ENCODE data around the gene IL17RB.

IL17RB gene

GRCh38 chr3:53803816-53804695, 42.3 kb upstream of the IL17RB start:
- no peaks in the 10 kb centered on the region for H4K20me1 ChIP-seq
- H3K4me1 ChIP-seq: peaks cover 0 to 8% (median 0%) of the 10 kb centered on the region in 10 experiments; a peak in 1 of 20 replicates
- no peaks in the 10 kb centered on the region for H3K9me3 ChIP-seq (replicated peaks in 1 of 11)
- no peaks in the 10 kb centered on the region for H3K36me3 ChIP-seq
- H3K4me3 ChIP-seq: no peak overlapping the region
- no peak overlapping the region for H3K4me2 ChIP-seq
- no peak for TF ChIP-seq Cebpa-rat (IDR thresholded peaks at IDR 0.05)
- H3K27ac ChIP-seq: no peak overlapping the region
- H3K9ac ChIP-seq: no peak overlapping the region
- no peaks in the 10 kb centered on the region for H3K27me3 ChIP-seq

DNA sequence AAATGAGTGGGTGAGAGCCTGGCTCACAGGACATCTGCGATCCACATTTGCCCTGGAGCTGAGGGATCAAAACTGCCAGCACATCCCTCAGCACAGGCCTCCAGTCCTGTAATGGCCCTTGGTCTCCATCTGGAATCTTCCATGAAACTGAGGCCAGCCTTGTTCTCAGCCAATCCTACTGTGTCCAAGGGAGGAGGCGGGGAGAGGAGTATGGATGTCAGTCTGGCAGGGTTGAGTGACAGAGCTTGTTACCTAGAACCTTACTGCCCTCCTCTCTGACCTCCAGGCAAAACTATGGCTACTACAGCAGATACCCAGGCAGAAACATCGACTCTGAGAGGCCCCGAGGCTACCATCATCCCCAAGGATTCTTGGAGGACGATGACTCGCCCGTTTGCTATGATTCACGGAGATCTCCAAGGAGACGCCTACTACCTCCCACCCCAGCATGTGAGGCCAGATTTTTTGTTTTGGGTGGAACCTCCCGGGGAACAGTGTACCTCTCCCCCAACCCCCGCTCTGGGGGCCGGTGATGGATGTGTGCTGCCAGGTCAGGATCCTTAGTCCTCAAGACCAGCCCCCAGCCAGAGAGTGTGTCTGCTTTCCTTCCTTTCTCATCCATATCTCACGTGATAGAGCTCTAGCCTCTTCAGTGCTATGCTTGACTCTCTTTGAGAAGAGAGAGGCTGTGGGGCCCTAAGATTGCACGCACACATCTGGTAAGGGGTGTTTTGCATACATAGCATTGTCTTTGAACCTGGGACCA, 41.5 kb upstream of the IL17RB start:
- Histone ChIP-seq H3K4me2 (no peak overlapping the region; a peak in 1 of 22 replicates), H4K20me1 (no peaks in the 10 kb centered on the region), H3K27ac (no peak overlapping the region), H3K36me3 (no peaks in the 10 kb centered on the region), H3K4me3 (no peak overlapping the region), H3K9ac (no peak overlapping the region), H3K27me3 (no peaks in the 10 kb centered on the region), H3K9me3 (replicated peaks in 1 of 11) (no peaks in the 10 kb centered on the region), H3K4me1 (peaks cover 0 to 8% (median 0%) of the 10 kb centered on the region in 10 experiments; a peak in 1 of 20 replicates)
- TF ChIP-seq Cebpa-rat (IDR thresholded peaks at IDR 0.05): no peak

DNA sequence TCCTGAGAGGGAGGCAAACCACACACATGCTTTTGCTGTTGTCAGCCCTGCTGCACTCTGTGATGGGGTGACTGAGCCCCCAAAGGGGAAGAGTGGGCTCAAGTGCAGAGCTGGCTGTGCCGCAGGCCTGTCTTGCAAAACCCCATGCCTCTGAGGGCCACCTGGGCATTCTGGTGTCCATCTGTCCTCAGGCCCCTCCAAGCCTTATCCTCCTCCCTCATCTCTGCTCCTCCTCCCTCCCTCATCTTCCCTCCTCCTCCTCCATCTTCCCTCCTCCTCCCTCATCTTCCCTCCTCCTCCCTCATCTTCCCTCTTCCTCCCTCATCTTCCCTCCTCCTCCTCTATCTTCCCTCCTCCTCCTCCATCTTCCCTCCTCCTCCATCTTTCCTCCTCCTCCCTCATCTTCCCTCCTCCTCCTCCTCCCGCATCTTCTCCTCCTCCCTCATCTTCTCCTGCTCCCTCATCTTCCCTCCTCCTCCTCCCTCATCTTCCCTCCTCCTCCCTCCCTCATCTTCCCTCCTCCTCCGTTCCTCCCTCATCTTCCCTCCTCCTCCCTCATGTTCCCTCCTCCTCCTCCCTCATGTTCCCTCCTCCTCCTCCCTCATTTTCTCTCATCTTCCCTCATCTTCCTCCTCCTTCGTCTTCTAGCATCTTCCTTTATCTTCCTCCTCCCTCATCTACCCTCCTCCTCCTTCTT, 40.8 kb upstream of the IL17RB start:
- TF ChIP-seq Cebpa-rat (IDR thresholded peaks at IDR 0.05): no peak
- H3K4me3 ChIP-seq: no peak overlapping the region
- no peaks in the 10 kb centered on the region for H3K27me3 ChIP-seq
- no peak overlapping the region for H3K9ac ChIP-seq
- peaks cover 0 to 8% (median 0%) of the 10 kb centered on the region in 10 experiments; a peak in 1 of 20 replicates for H3K4me1 ChIP-seq
- H4K20me1 ChIP-seq: no peaks in the 10 kb centered on the region
- H3K36me3 ChIP-seq: no peaks in the 10 kb centered on the region
- H3K27ac ChIP-seq: no peak overlapping the region
- no peak overlapping the region for H3K4me2 ChIP-seq
- H3K9me3 ChIP-seq (replicated peaks in 1 of 11): no peaks in the 10 kb centered on the region

- no peaks in the 10 kb centered on the region for H3K36me3 ChIP-seq
- no peak overlapping the region for H3K4me3 ChIP-seq
- H3K4me1 ChIP-seq: peaks cover 0 to 8% (median 0%) of the 10 kb centered on the region in 10 experiments; a peak in 1 of 20 replicates
- no peak overlapping the region for H3K9ac ChIP-seq
- no peaks in the 10 kb centered on the region for H3K9me3 ChIP-seq (replicated peaks in 1 of 11)
- H3K27me3 ChIP-seq: no peaks in the 10 kb centered on the region
- H3K27ac ChIP-seq: no peak overlapping the region
- no peak for TF ChIP-seq Cebpa-rat (IDR thresholded peaks at IDR 0.05)
- no peak overlapping the region for H3K4me2 ChIP-seq
- no peaks in the 10 kb centered on the region for H4K20me1 ChIP-seq
Measured at GRCh38 chr3:53806182-53807116, 39.9 kb upstream of the IL17RB start.

- no peak overlapping the region for H3K4me2 ChIP-seq
- no peaks in the 10 kb centered on the region for H3K36me3 ChIP-seq
- H3K9ac ChIP-seq: no peak overlapping the region
- no peak for TF ChIP-seq Cebpa-rat (IDR thresholded peaks at IDR 0.05)
- peaks cover 0 to 8% (median 0%) of the 10 kb centered on the region in 10 experiments; a peak in 1 of 20 replicates for H3K4me1 ChIP-seq
- no peaks in the 10 kb centered on the region for H4K20me1 ChIP-seq
- no peaks in the 10 kb centered on the region for H3K27me3 ChIP-seq
- no peak overlapping the region for H3K4me3 ChIP-seq
- no peak overlapping the region for H3K27ac ChIP-seq
- H3K9me3 ChIP-seq (replicated peaks in 1 of 11): no peaks in the 10 kb centered on the region
Measured at GRCh38 chr3:53807117-53807810, 39.1 kb upstream of the IL17RB start.

GRCh38 chr3:53808496-53808895, 37.9 kb upstream of the IL17RB start:
- peaks cover 0 to 8% (median 0%) of the 10 kb centered on the region in 10 experiments; a peak in 1 of 20 replicates for H3K4me1 ChIP-seq
- H3K4me3 ChIP-seq: no peak overlapping the region
- no peak overlapping the region for H3K4me2 ChIP-seq
- H3K36me3 ChIP-seq: no peaks in the 10 kb centered on the region
- H3K9ac ChIP-seq: no peak overlapping the region
- H3K27me3 ChIP-seq: no peaks in the 10 kb centered on the region
- H3K27ac ChIP-seq: no peak overlapping the region
- no peaks in the 10 kb centered on the region for H3K9me3 ChIP-seq (replicated peaks in 1 of 11)
- no peak for TF ChIP-seq Cebpa-rat (IDR thresholded peaks at IDR 0.05)
- H4K20me1 ChIP-seq: no peaks in the 10 kb centered on the region

DNA sequence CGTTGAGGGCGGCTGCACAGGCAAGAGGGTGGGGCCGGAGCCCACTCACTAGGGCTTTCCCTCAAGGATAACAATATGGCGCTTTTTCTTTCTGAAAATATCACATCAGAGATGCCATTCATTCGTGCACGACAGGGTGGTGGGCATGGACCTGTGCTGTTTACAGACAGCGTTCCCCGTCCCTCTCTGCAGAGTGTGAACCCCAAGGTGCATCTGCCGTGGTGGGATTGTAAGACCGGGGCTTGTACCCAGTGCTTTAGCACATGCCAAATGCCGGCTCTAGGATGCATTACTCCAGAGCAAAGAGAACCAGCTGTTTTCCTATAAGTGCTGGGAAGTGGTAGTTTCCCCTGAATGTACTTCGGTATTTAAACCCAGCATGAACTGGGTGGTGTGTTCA, 37.1 kb upstream of the IL17RB start:
- H3K4me2 ChIP-seq: no peak overlapping the region
- peaks cover 0 to 8% (median 0%) of the 10 kb centered on the region in 10 experiments; a peak in 3 of 20 replicates for H3K4me1 ChIP-seq
- no peaks in the 10 kb centered on the region for H4K20me1 ChIP-seq
- no peak overlapping the region for H3K4me3 ChIP-seq
- no peaks in the 10 kb centered on the region for H3K9me3 ChIP-seq (replicated peaks in 1 of 11)
- no peak for TF ChIP-seq Cebpa-rat (IDR thresholded peaks at IDR 0.05)
- no peaks in the 10 kb centered on the region for H3K27me3 ChIP-seq
- no peak overlapping the region for H3K27ac ChIP-seq
- H3K9ac ChIP-seq: no peak overlapping the region
- H3K36me3 ChIP-seq: no peaks in the 10 kb centered on the region

Data from BLaER1 treated with 17β-estradiol and CSF1 and Interleukin-3, amounts not matched to agents 10 nM and 100 nM (cell line).